Skeletal muscle tissue (tissue), 4 donors: ENCODE measurements around the gene PROSER3. TPM values are rescaled to one million over a fixed set of nuclear protein-coding genes. Genes with fewer than 3 reads are reported as not detected.

Source experiments
- H3K27ac ChIP-seq: one replicate; pipeline ENCODE4 v1.7.0; 2013; ENCODE audit warnings: mild to moderate bottlenecking, low read depth, low read length, inconsistent platforms
- H3K27me3 ChIP-seq, 3 donors: one replicate each; pipeline ENCODE4 v1.7.0; 2013; ENCODE audit warnings: low read length in 3 of 3; ENCODE audit not compliant: control insufficient read depth in 3 of 3, insufficient read depth in 3 of 3
- H3K36me3 ChIP-seq, 3 donors: one replicate each; pipeline ENCODE4 v1.7.0; 2013; ENCODE audit warnings: low read length in 3 of 3; ENCODE audit not compliant: control insufficient read depth in 3 of 3, insufficient read depth in 3 of 3
- H3K4me1 ChIP-seq, 3 donors: one replicate each; pipeline ENCODE4 v1.7.0; 2013; ENCODE audit warnings: low read length in 3 of 3, mild to moderate bottlenecking in 3 of 3; ENCODE audit not compliant: control insufficient read depth in 3 of 3, insufficient read depth in 3 of 3
- H3K4me3 ChIP-seq, 3 donors: one replicate each; pipeline ENCODE4 v1.7.0; 2013; ENCODE audit warnings: low read length in 3 of 3
- H3K9ac ChIP-seq, 3 donors: one replicate each; pipeline ENCODE4 v1.7.0; 2013; ENCODE audit warnings: low read length in 3 of 3, mild to moderate bottlenecking in 3 of 3, moderate library complexity in 2 of 3, low read depth in 1 of 3
- H3K9me3 ChIP-seq, 3 donors: one replicate each; pipeline ENCODE4 v1.7.0; 2013; ENCODE audit warnings: low read length in 3 of 3; ENCODE audit not compliant: control insufficient read depth in 3 of 3
- total RNA-seq: library from RNA; depleted of rRNA; stranded (reverse); fragments of >200 nt; gene quantifications from one replicate; pipeline ENCODE4 v1.2.3, GENCODE V29; 2014
- donor health status: Osteomylitis.

The PROSER3 gene
- total RNA-seq, 1 donor from 2014 or later: 1.0 TPM

- H3K27me3 ChIP-seq: peaks cover 0 to 3% (median 3%) of the 10 kb centered on the region in 3 donors
- H3K4me3 ChIP-seq: no peak overlapping the region
- no peak overlapping the region for H3K9ac ChIP-seq
- H3K4me1 ChIP-seq: no peaks in the 10 kb centered on the region
- no peak overlapping the region for H3K27ac ChIP-seq
- no peaks in the 10 kb centered on the region for H3K36me3 ChIP-seq
- no peaks in the 10 kb centered on the region for H3K9me3 ChIP-seq
These were observed 47.6 kb downstream of the PROSER3 start for GRCh38 chr19:35805526-35806102.

- no peak overlapping the region for H3K4me3 ChIP-seq
- H3K4me1 ChIP-seq: no peaks in the 10 kb centered on the region
- no peaks in the 10 kb centered on the region for H3K36me3 ChIP-seq
- no peak overlapping the region for H3K27ac ChIP-seq
- H3K9ac ChIP-seq: no peak overlapping the region
- no peaks in the 10 kb centered on the region for H3K9me3 ChIP-seq
- peaks cover 1 to 4% (median 3%) of the 10 kb centered on the region in 3 donors for H3K27me3 ChIP-seq
These were observed 48.6 kb downstream of the PROSER3 start for GRCh38 chr19:35806597-35806996.

DNA sequence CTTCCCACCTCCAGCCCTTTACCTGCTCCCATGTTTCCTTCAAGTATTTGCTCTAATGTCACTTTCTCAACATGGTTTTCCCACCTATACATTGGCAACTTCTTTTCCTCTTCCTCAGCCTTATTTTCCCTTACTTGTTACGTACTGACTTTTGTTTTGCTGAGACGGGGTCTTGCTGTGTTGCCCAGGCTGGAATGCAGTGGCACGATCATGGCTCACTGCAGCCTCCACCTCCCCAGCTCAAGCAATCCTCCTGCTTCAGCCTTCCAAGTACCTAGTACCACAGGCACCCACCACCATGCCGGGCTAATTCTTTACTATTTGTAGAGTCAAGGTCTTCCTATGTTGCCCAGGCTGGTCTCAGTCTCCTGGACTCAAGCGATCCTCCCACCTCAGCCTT is 49.7 kb downstream of the PROSER3 start:
- no peaks in the 10 kb centered on the region for H3K9me3 ChIP-seq
- no peaks in the 10 kb centered on the region for H3K36me3 ChIP-seq
- no peak overlapping the region for H3K27ac ChIP-seq
- H3K4me3 ChIP-seq: no peak overlapping the region
- H3K4me1 ChIP-seq: no peaks in the 10 kb centered on the region
- peaks cover 5 to 11% (median 7%) of the 10 kb centered on the region in 3 donors for H3K27me3 ChIP-seq
- no peak overlapping the region for H3K9ac ChIP-seq

GRCh38 chr19:35811317-35812219 is 53.6 kb downstream of the PROSER3 start:
- Histone ChIP-seq H3K9me3 (peaks cover 0 to 3% (median 0%) of the 10 kb centered on the region in 3 donors), H3K4me3 (no peak overlapping the region), H3K27me3 (peaks cover 13 to 15% (median 14%) of the 10 kb centered on the region in 3 donors), H3K27ac (no peak overlapping the region), H3K4me1 (no peaks in the 10 kb centered on the region), H3K36me3 (no peaks in the 10 kb centered on the region), H3K9ac (no peak overlapping the region)

- Histone ChIP-seq H3K27me3 (peaks cover 13 to 18% (median 15%) of the 10 kb centered on the region in 3 donors), H3K27ac (no peak within 1 kb of the TSS), H3K36me3 (no peaks in the 10 kb centered on the region)
These were observed 54.5 kb downstream of the PROSER3 start, which contains the start of gene PRODH2 for GRCh38 chr19:35812220-35813042. Gene PRODH2 (minus strand): TSS chr19:35812845. CDS start chr19:35812805, 40 bp downstream.

GRCh38 chr19:35813043-35813890 is 55.3 kb downstream of the PROSER3 start:
- Histone ChIP-seq H3K9me3 (peaks cover 0 to 3% (median 0%) of the 10 kb centered on the region in 3 donors), H3K36me3 (no peaks in the 10 kb centered on the region), H3K27ac (no peak overlapping the region), H3K9ac (no peak overlapping the region), H3K27me3 (peaks cover 13 to 20% (median 15%) of the 10 kb centered on the region in 3 donors), H3K4me1 (no peaks in the 10 kb centered on the region), H3K4me3 (no peak overlapping the region)

More at GRCh38 chr19:35812220-35813042, 54.5 kb downstream of the PROSER3 start, which contains the start of gene PRODH2:
- H3K9me3 ChIP-seq: peaks cover 0 to 3% (median 0%) of the 10 kb centered on the region in 3 donors
- no peak within 1 kb of the TSS for H3K9ac ChIP-seq
- H3K4me1 ChIP-seq: no peaks in the 10 kb centered on the region
- no peak within 1 kb of the TSS for H3K4me3 ChIP-seq

DNA sequence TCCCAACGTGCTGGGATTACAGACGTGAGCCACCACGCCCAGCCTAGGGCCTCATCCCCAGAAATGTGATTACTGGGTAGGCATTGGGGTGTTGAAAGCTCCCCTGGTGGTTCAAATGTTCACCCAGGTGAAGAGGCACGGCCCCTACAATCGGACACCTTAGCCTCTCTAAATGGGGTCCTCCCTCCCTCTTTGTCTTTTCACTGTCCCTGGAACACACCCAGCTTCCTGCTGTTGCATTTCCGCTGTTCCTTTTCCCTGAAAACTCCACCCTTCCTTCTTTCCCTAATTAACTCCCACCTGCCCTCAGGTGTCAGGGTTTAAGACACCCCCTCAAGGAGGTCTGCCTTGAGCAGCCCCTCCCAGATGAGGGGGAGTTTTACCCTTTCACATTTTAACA is 58.3 kb downstream of the PROSER3 start:
- H3K9ac ChIP-seq: no peak overlapping the region
- peaks cover 18 to 28% (median 21%) of the 10 kb centered on the region in 3 donors for H3K27me3 ChIP-seq
- no peak overlapping the region for H3K27ac ChIP-seq
- H3K4me1 ChIP-seq: no peaks in the 10 kb centered on the region
- peaks cover 0 to 3% (median 0%) of the 10 kb centered on the region in 3 donors for H3K9me3 ChIP-seq
- H3K4me3 ChIP-seq: no peak overlapping the region
- no peaks in the 10 kb centered on the region for H3K36me3 ChIP-seq

DNA sequence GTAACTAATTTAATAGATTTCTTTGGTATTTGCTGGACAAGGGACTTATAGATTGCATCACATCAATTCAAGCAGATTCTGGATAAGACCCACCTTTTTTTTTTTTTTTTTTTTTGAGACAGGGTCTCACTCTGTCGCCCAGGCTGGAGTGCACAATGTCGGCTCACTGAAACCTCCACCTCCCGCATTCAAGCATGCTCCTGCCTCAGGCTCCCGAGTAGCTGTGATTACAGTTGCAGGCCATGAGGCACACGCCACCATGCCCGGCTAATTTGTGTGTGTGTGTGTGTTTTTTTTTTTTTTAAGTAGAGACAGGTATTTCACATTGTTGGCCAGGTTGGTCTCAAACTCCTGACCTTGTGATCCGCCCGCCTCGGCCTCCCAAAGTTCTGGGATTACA is 58.9 kb downstream of the PROSER3 start:
- peaks cover 0 to 3% (median 0%) of the 10 kb centered on the region in 3 donors for H3K9me3 ChIP-seq
- H3K36me3 ChIP-seq: no peaks in the 10 kb centered on the region
- H3K27me3 ChIP-seq: peaks cover 15 to 28% (median 17%) of the 10 kb centered on the region in 3 donors
- H3K27ac ChIP-seq: no peak overlapping the region
- no peaks in the 10 kb centered on the region for H3K4me1 ChIP-seq
- H3K9ac ChIP-seq: no peak overlapping the region
- H3K4me3 ChIP-seq: no peak overlapping the region

GRCh38 chr19:35818445-35818844 is 60.5 kb downstream of the PROSER3 start:
- Histone ChIP-seq H3K9ac (no peak overlapping the region), H3K36me3 (no peaks in the 10 kb centered on the region), H3K4me3 (no peak overlapping the region), H3K9me3 (peaks cover 0 to 1% (median 0%) of the 10 kb centered on the region in 3 donors), H3K27me3 (peaks cover 7 to 24% (median 8%) of the 10 kb centered on the region in 3 donors), H3K27ac (no peak overlapping the region), H3K4me1 (no peaks in the 10 kb centered on the region)
